Ovary (tissue), 3 donors: Measurements from ENCODE around the gene LYL1.
A peak's percentile ranks its signal among the peaks of the same experiment; 100 is the strongest.

Experiments used
- EP300 ChIP-seq: sonication (generic); formaldehyde crosslinking; IDR thresholded peaks from one replicate; pipeline ENCODE4 v1.6.1; 2017; ENCODE audit warnings: antibody characterized with exemption
- POLR2A ChIP-seq: fragments of 450-650 bp; IDR thresholded peaks from one replicate; pipeline ENCODE4 v1.6.1; 2017; ENCODE audit warnings: antibody characterized with exemption, mild to moderate bottlenecking, moderate library complexity
- TF ChIP-seq, protein P1 (sequence below), 3 donors: fragments of 450-650 bp in 2 of 3; fragments of 200-600 bp in 1 of 3; IDR thresholded peaks; one replicate each; pipeline versions ENCODE4 v1.5.1 to v1.8.0; 2016 to 2022; ENCODE audit warnings: antibody characterized with exemption in 3 of 3, mild to moderate bottlenecking in 1 of 3
- donor health status: DM: no; HTN: no; CAD: no.

DNA sequence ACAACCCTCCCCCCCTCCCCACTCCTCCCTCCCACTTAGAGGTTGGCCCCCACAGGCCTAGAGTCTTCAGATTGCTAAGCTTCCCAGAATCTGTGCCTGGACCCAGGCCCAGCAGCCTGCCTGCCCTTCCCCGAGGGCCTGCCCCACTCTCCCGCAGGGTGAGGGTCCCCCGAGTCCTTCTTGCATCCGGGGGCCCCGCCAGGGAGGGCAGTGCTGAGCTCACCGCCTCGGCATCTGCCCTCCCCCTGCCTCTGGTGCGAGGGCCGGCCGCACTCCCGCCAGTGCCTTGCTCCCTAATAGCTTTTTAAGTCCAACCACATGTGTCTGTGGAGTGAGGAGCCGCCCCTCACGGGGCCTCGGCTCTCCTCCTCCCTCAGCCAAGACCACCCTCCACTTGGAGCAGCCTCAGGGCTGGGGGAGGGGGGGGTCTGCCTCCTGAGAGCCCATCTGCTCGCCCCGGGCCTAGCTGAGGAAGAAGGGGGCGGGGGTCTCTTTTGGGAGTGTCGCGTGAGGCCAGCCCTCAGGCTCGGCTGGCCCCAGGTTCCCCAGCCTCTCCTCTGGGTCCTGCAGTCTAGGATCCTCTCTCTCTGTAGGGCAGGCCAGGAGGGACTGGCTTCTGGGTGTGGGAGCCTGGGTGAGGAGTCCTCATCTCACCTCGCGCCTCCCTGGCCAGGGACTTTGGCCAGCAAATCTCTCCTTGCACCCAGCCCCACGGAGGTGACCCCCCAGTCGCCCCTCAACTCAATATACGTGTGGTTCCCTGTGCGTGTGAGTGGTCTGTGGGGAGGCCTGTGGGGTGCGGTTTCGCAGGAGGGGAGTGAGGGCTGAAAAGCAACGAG, 47.2 kb downstream of the LYL1 start:
- TF ChIP-seq, protein P1, sequence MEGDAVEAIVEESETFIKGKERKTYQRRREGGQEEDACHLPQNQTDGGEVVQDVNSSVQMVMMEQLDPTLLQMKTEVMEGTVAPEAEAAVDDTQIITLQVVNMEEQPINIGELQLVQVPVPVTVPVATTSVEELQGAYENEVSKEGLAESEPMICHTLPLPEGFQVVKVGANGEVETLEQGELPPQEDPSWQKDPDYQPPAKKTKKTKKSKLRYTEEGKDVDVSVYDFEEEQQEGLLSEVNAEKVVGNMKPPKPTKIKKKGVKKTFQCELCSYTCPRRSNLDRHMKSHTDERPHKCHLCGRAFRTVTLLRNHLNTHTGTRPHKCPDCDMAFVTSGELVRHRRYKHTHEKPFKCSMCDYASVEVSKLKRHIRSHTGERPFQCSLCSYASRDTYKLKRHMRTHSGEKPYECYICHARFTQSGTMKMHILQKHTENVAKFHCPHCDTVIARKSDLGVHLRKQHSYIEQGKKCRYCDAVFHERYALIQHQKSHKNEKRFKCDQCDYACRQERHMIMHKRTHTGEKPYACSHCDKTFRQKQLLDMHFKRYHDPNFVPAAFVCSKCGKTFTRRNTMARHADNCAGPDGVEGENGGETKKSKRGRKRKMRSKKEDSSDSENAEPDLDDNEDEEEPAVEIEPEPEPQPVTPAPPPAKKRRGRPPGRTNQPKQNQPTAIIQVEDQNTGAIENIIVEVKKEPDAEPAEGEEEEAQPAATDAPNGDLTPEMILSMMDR (IDR thresholded peaks at IDR 0.05), result peak in 1 of 3 donors; percentile 35
- no peak for TF ChIP-seq POLR2A
- peak; percentile 36 for TF ChIP-seq EP300
